OCI-LY1 (cell line): ENCODE data around the gene NT5C3A.
"Not testable (repeated sequence)": the region's sequence is repeated elsewhere in the genome, so short reads cannot be mapped to it uniquely, and the experiment has no call there.

ENCODE experiments used
- H2AFZ ChIP-seq: fragments of 200-600 bp; sonication (generic), shearing (Covaris generic); 2 replicates; pipeline ENCODE4 v1.6.0; 2014; ENCODE audit warnings: antibody characterized with exemption, mild to moderate bottlenecking, low read length
- H3F3A ChIP-seq: fragments of 200-600 bp; sonication (generic), shearing (Covaris generic); 2 replicates; pipeline ENCODE4 v1.6.0; 2014; ENCODE audit warnings: mild to moderate bottlenecking, antibody characterized with exemption, low read length, moderate library complexity; ENCODE audit not compliant: insufficient read depth
- H3K27ac ChIP-seq: fragments of 200-600 bp; sonication (generic); 2 replicates; pipeline ENCODE4 v1.5.1; 2014; ENCODE audit warnings: low read length, mixed run types, mild to moderate bottlenecking, low read depth; ENCODE audit not compliant: poor library complexity, severe bottlenecking
- H3K27me3 ChIP-seq: fragments of 200-600 bp; sonication (generic); 2 replicates; pipeline ENCODE4 v1.6.0; 2014; ENCODE audit warnings: antibody characterized with exemption, mild to moderate bottlenecking, low read length, moderate library complexity; ENCODE audit not compliant: insufficient read depth
- H3K36me3 ChIP-seq: fragments of 200-600 bp; sonication (generic); 2 replicates; pipeline ENCODE4 v1.6.1; 2014; ENCODE audit warnings: mild to moderate bottlenecking, antibody characterized with exemption, low read length, moderate library complexity, mixed read lengths; ENCODE audit not compliant: insufficient read depth
- H3K4me1 ChIP-seq: fragments of 200-600 bp; sonication (generic); 2 replicates; pipeline ENCODE4 v1.5.1; 2014; ENCODE audit warnings: mild to moderate bottlenecking, low read length, moderate library complexity; ENCODE audit not compliant: insufficient read depth, severe bottlenecking
- H3K4me2 ChIP-seq: fragments of 200-600 bp; sonication (generic), shearing (Covaris generic); 2 replicates; pipeline ENCODE4 v1.6.1; 2014; ENCODE audit warnings: low read length
- H3K4me3 ChIP-seq: fragments of 200-600 bp; sonication (generic); 2 replicates; pipeline ENCODE4 v1.5.1; 2014; ENCODE audit warnings: low read length, low read depth, mild to moderate bottlenecking, mixed read lengths; ENCODE audit not compliant: poor library complexity, severe bottlenecking
- H3K79me2 ChIP-seq: fragments of 200-600 bp; shearing (Covaris generic); 2 replicates; pipeline ENCODE4 v1.6.1; 2016; ENCODE audit warnings: mixed run types, low read length, mixed read lengths; ENCODE audit not compliant: insufficient read depth
- H3K9ac ChIP-seq: fragments of 200-600 bp; sonication (generic), shearing (Covaris generic); 2 replicates; pipeline ENCODE4 v1.6.1; 2014; ENCODE audit warnings: mild to moderate bottlenecking, low read length, mixed read lengths
- H3K9me2 ChIP-seq: fragments of 200-600 bp; sonication (generic), shearing (Covaris generic); 2 replicates; pipeline ENCODE4 v1.6.1; 2014; ENCODE audit warnings: low read depth, mild to moderate bottlenecking, low read length, mixed read lengths
- H3K9me3 ChIP-seq: fragments of 200-600 bp; shearing (Covaris generic); 2 replicates; pipeline ENCODE4 v1.6.1; 2014; ENCODE audit warnings: low read length, mixed read lengths
- H4K20me1 ChIP-seq: fragments of 200-600 bp; sonication (generic), shearing (Covaris generic); 2 replicates; pipeline ENCODE4 v1.6.0; 2016; ENCODE audit warnings: mild to moderate bottlenecking, low read length; ENCODE audit not compliant: insufficient read depth

The NT5C3A gene

GRCh38 chr7:32979902-32980301, 82.7 kb downstream of the NT5C3A start:
- not testable (repeated sequence) for H3K36me3 ChIP-seq, H3K27ac ChIP-seq, H3K79me2 ChIP-seq

DNA sequence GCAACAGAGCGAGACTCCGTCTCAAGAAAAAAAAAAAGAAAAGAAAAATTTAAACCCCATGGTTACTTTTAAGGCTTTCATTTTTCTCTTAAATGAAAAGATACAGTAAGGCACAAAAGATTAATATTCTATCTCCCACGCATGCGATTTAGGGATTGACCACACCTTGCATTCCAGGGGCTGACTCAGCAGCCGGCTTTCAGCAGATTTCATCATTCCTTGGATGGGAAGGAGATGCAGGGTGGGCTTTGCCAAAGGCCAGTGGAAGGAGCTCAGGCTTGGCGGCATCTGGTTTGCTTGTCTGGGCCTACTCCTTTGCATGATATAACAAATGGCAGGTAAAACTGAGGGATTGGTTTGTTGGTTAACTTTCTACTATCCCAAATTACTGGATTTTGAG, 83.3 kb downstream of the NT5C3A start:
- H3K9ac ChIP-seq, H3K9me3 ChIP-seq, H3F3A ChIP-seq, H3K36me3 ChIP-seq, H3K27ac ChIP-seq, H2AFZ ChIP-seq, H3K4me2 ChIP-seq, H3K27me3 ChIP-seq, H3K79me2 ChIP-seq, H3K4me1 ChIP-seq, H3K4me3 ChIP-seq, H4K20me1 ChIP-seq, H3K9me2 ChIP-seq: not testable (repeated sequence)

More at GRCh38 chr7:32979902-32980301, 82.7 kb downstream of the NT5C3A start:
- H4K20me1 ChIP-seq, H3K4me1 ChIP-seq, H3K27me3 ChIP-seq, H3F3A ChIP-seq, H3K9me2 ChIP-seq, H3K4me3 ChIP-seq, H3K4me2 ChIP-seq, H2AFZ ChIP-seq, H3K9me3 ChIP-seq, H3K9ac ChIP-seq: not testable (repeated sequence)

DNA sequence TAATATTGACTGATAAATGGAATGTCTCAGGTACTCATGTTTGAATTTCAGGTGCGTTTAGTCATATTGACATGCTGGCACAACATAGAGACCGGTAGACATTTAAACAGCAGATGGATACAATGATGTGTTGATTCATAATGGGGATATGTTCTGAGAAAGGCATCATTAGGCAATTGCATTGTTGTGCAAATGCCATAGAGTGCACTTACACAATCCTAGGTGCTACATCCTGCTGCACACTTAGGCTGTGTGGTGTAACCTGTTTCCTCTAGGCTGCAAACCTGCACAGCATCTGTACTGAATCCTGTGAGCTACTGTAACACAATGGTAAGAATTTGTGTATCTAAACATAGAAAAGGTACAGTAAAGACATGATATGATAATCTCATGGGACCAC, 85.4 kb downstream of the NT5C3A start:
- not testable (repeated sequence) for H3K27ac ChIP-seq, H3K27me3 ChIP-seq, H2AFZ ChIP-seq, H3K9ac ChIP-seq, H3K79me2 ChIP-seq, H3K4me3 ChIP-seq, H4K20me1 ChIP-seq, H3K9me3 ChIP-seq, H3K36me3 ChIP-seq, H3F3A ChIP-seq, H3K4me1 ChIP-seq, H3K4me2 ChIP-seq, H3K9me2 ChIP-seq

DNA sequence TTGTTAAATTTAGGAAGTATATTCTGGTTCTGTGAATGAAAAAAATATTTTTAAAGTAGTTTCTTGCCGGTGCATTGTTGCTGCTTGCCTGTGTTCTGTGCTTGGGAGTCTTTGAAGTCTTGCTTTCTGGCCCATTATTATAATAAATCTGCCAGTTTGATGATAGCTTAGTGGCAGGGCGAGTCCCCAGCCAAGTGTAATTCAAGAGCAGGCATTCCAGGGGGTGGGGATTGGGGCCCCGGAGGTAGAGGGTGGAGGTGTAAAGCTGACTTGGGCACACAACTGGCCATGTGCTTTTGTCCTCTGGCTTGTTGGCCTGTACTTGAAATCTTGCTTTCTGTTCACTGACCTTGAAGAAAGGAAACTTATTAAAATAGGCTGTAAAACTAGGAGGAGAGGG, 90.6 kb downstream of the NT5C3A start:
- not testable (repeated sequence) for H3K4me1 ChIP-seq, H3K9ac ChIP-seq, H2AFZ ChIP-seq, H3K79me2 ChIP-seq, H3K27me3 ChIP-seq, H4K20me1 ChIP-seq, H3K4me2 ChIP-seq, H3K9me3 ChIP-seq, H3K36me3 ChIP-seq, H3F3A ChIP-seq, H3K9me2 ChIP-seq, H3K27ac ChIP-seq, H3K4me3 ChIP-seq

- H4K20me1 ChIP-seq, H3K9me2 ChIP-seq, H3K27me3 ChIP-seq, H3F3A ChIP-seq, H3K4me1 ChIP-seq, H3K4me3 ChIP-seq, H3K9ac ChIP-seq, H3K79me2 ChIP-seq, H3K36me3 ChIP-seq, H3K9me3 ChIP-seq, H3K4me2 ChIP-seq, H2AFZ ChIP-seq, H3K27ac ChIP-seq: not testable (repeated sequence)
These were observed 95.4 kb downstream of the NT5C3A start for GRCh38 chr7:32967268-32967582.

DNA sequence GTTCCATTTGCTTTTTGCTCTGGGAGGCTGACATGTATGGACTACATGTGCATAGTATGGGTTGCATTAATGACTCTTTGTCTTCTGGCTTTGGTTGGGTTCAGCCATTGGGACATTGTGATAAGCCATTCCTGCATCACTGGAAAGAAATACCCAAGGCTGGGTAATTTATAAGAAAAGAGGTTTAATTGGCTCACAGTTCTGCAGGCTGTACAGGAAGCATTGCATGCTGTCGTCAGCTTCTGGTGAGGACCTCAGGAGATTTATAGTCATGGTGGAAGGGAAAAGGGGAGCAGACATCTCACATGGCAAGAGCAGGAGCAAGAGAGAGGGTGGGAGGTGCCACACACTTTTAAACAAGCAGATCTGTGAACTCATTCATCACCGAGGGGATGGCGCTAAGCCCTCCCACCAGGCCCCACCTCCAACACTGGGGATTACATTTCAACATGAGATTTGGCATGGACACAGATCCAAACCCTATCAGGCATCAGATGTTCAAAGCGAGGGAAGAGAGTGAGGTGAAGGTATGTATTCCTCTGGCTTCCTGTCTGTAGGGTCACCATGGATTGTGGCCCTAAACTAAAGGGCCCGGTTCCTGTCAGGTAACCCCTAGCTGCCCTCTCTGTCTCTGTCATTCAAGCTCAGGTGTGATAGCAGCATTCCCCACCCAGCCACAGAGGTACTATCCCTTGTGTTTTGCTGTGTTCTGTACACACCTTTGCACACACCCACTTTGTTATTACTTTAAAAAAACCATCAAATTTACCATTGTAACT, 95.9 kb downstream of the NT5C3A start:
- H3K4me1 ChIP-seq, H3K79me2 ChIP-seq, H3K27me3 ChIP-seq, H3K9ac ChIP-seq, H3K36me3 ChIP-seq, H4K20me1 ChIP-seq, H2AFZ ChIP-seq, H3K9me2 ChIP-seq, H3F3A ChIP-seq, H3K4me2 ChIP-seq, H3K27ac ChIP-seq, H3K4me3 ChIP-seq, H3K9me3 ChIP-seq: not testable (repeated sequence)
